Stomach (tissue), 9 donors: Measurements from ENCODE around the gene SNX3. TPM values are rescaled to one million over a fixed set of nuclear protein-coding genes. Genes with fewer than 3 reads are reported as not detected.

Experiments
- DNase-seq, 2 donors: peaks; one replicate each; pipeline versions ENCODE4 v3.0.0 to v3.0.0-alpha.2; 2013 to 2019
- H3K27ac ChIP-seq, 5 donors: fragments of 200-600 bp in 4 of 5; sonication (generic) in 4 of 5; one replicate each; pipeline ENCODE4 v1.5.1; 2013 to 2019; ENCODE audit warnings: mild to moderate bottlenecking in 1 of 5, moderate library complexity in 1 of 5
- H3K27me3 ChIP-seq, 3 donors: fragments of 200-600 bp; sonication (generic); one replicate each; pipeline ENCODE4 v1.5.1; 2017 to 2019; ENCODE audit warnings: mixed run types in 1 of 3
- H3K36me3 ChIP-seq, 4 donors: fragments of 200-600 bp; sonication (generic); 1 replicate in 3 of 4; 2 replicates in 1 of 4; pipeline ENCODE4 v1.5.1; 2016 to 2019
- H3K4me1 ChIP-seq, 4 donors: fragments of 200-600 bp; sonication (generic); one replicate each; pipeline ENCODE4 v1.5.1; 2016 to 2019
- H3K4me3 ChIP-seq, 4 donors: fragments of 200-600 bp; sonication (generic) in 3 of 4; one replicate each; pipeline ENCODE4 v1.5.1; 2016 to 2019; ENCODE audit warnings: mild to moderate bottlenecking in 1 of 4
- H3K9me3 ChIP-seq, 4 donors: fragments of 200-600 bp; sonication (generic); one replicate each; pipeline ENCODE4 v1.5.1; 2016 to 2019
- CTCF ChIP-seq, 7 experiments: fragments of 450-650 bp in 4 of 7; fragments of 200-600 bp in 3 of 7; sonication (generic) in 3 of 7; IDR thresholded peaks; one replicate each; pipeline ENCODE4 v1.5.1; 2016 to 2019; ENCODE audit warnings: antibody characterized with exemption in 7 of 7, control low read depth in 2 of 7, mild to moderate bottlenecking in 1 of 7
- EP300 ChIP-seq: sonication (generic); formaldehyde crosslinking; IDR thresholded peaks from one replicate; pipeline ENCODE4 v1.6.1; 2017; ENCODE audit warnings: antibody characterized with exemption
- POLR2A ChIP-seq, 4 donors: fragments of 450-650 bp; IDR thresholded peaks; one replicate each; pipeline ENCODE4 v1.6.1; 2016; ENCODE audit warnings: antibody characterized with exemption in 4 of 4, control low read depth in 2 of 4, mild to moderate bottlenecking in 1 of 4, moderate library complexity in 1 of 4
- POLR2AphosphoS5 ChIP-seq, 3 donors: sonication (generic); formaldehyde crosslinking; IDR thresholded peaks; one replicate each; pipeline ENCODE4 v1.6.1; 2016; ENCODE audit warnings: antibody characterized with exemption in 3 of 3
- WGBS, 5 donors: extraction: QIAGEN DNeasy Blood & Tissue Kit in 3 of 5; methylation state at CpG; one replicate each; pipeline versions ENCODE4 v1.1.5 to v1.1.7; 2013 to 2018; 5-methylcytosine and 5-hydroxymethylcytosine counted together
- intact Hi-C: fragments of 100-400 bp; cut with DNase I; formaldehyde crosslinking; loops from one replicate; pipeline ENCODE4 v1.15.1; 2023; ENCODE audit warnings: low total_unique reads
- polyA plus RNA-seq, 3 donors: library from polyadenylated mRNA; stranded (reverse); fragments of 200-250 nt; gene quantifications; one replicate each; pipeline ENCODE4 v1.2.3, GENCODE V29; 2013
- total RNA-seq, 5 donors: library from RNA; depleted of rRNA; stranded (reverse); fragments of >200 nt; gene quantifications; one replicate each; pipeline versions ENCODE4 v1.1.0 to v1.2.3, GENCODE V29; 2014 to 2016
- donor health status: healthy with polysubstance abuse.
- donor health status: Bipolar disorder and iron deficiency.
- donor health status: healthy.

The SNX3 gene
- total and polyA plus RNA-seq, 8 donors = 46.1 to 199 (median 144) TPM

GRCh38 chr6:108167449-108168089, 93.3 kb downstream of the SNX3 start:
- Histone ChIP-seq H3K4me3 (peak overlapping the region in 3 of 4 donors; percentile 11 to 45 (median 15)), H3K27me3 (peaks cover 64 to 100% (median 98%) of the 10 kb centered on the region in 3 donors), H3K27ac (no peak overlapping the region), H3K4me1 (peaks cover 47 to 81% (median 65%) of the 10 kb centered on the region in 4 donors), H3K9me3 (peaks cover 0 to 8% (median 0%) of the 10 kb centered on the region in 4 donors), H3K36me3 (no peaks in the 10 kb centered on the region)
- 21 to 34% (median 24%) methylated on average over 24 to 35 of the region's 35 CpGs for WGBS, 5 donors
- DNase-seq = no peak
- intact Hi-C loops = no loop called here
- TF ChIP-seq EP300 (no peak), POLR2A (IDR thresholded peaks at IDR 0.05) (no peak), CTCF (IDR thresholded peaks at IDR 0.05) (no peak), POLR2AphosphoS5 (IDR thresholded peaks at IDR 0.05) (no peak)

GRCh38 chr6:108166664-108167448, 94.0 kb downstream of the SNX3 start:
- Histone ChIP-seq H3K27me3 (peaks cover 59 to 100% (median 100%) of the 10 kb centered on the region in 3 donors), H3K4me3 (peak overlapping the region in 2 of 4 donors; percentile 2 to 29), H3K4me1 (peaks cover 47 to 81% (median 65%) of the 10 kb centered on the region in 4 donors), H3K36me3 (no peaks in the 10 kb centered on the region), H3K27ac (no peak overlapping the region), H3K9me3 (peaks cover 0 to 8% (median 0%) of the 10 kb centered on the region in 4 donors)
- intact Hi-C loops = no loop called here
- no peak for DNase-seq
- 7 to 12% (median 9%) methylated on average over 42 to 58 of the region's 58 CpGs for WGBS, 5 donors
- TF ChIP-seq CTCF (IDR thresholded peaks at IDR 0.05) (no peak), POLR2AphosphoS5 (IDR thresholded peaks at IDR 0.05) (no peak), EP300 (no peak), POLR2A (IDR thresholded peaks at IDR 0.05) (no peak)

GRCh38 chr6:108165714-108166663, 94.9 kb downstream of the SNX3 start, which contains the start of gene NR2E1:
NR2E1 (plus strand) TSS chr6:108166022; CDS start chr6:108166766, 744 bp downstream.
- intact Hi-C loops = no loop called here
- DNase-seq = peak in 1 of 2 donors; percentile 32
- 2 to 6% (median 5%) methylated on average over 37 to 54 of the region's 54 CpGs for WGBS, 5 donors
- H3K9me3 ChIP-seq = peaks cover 0 to 8% (median 0%) of the 10 kb centered on the region in 4 donors
- H3K27ac ChIP-seq = no peak within 1 kb of the TSS
- H3K27me3 ChIP-seq = peaks cover 59 to 100% (median 100%) of the 10 kb centered on the region in 3 donors
- H3K4me1 ChIP-seq = peaks cover 47 to 79% (median 64%) of the 10 kb centered on the region in 4 donors
- no peak for TF ChIP-seq EP300
- no peak for TF ChIP-seq POLR2A (IDR thresholded peaks at IDR 0.05)
- no peak for TF ChIP-seq POLR2AphosphoS5 (IDR thresholded peaks at IDR 0.05)
- TF ChIP-seq CTCF (IDR thresholded peaks at IDR 0.05) = no peak
- H3K36me3 ChIP-seq = no peaks in the 10 kb centered on the region
- peak within 1 kb of the TSS; percentile 3 to 29 (median 14) for H3K4me3 ChIP-seq
